GM12874 (cell line): ENCODE results near the gene EPHB4.

Experiments used
- CTCF ChIP-seq: IDR thresholded peaks from 2 replicates; pipeline ENCODE4 v1.5.1; 2011; ENCODE audit warnings: low read depth, mild to moderate bottlenecking, control low read depth, low read length, moderate library complexity; ENCODE audit not compliant: insufficient read depth

The EPHB4 gene

GRCh38 chr7:100763556-100764140 lies 63.7 kb downstream of the EPHB4 start:
- TF ChIP-seq CTCF = no peak

- no peak for TF ChIP-seq CTCF
These were observed 67.8 kb downstream of the EPHB4 start for GRCh38 chr7:100759357-100760171.

- no peak for TF ChIP-seq CTCF
These were observed 73.6 kb downstream of the EPHB4 start for GRCh38 chr7:100753750-100754149.

- TF ChIP-seq CTCF = no peak
These were observed 74.3 kb downstream of the EPHB4 start for GRCh38 chr7:100752994-100753393.
